Measurements from ENCODE around the gene PCDH19.

DNA sequence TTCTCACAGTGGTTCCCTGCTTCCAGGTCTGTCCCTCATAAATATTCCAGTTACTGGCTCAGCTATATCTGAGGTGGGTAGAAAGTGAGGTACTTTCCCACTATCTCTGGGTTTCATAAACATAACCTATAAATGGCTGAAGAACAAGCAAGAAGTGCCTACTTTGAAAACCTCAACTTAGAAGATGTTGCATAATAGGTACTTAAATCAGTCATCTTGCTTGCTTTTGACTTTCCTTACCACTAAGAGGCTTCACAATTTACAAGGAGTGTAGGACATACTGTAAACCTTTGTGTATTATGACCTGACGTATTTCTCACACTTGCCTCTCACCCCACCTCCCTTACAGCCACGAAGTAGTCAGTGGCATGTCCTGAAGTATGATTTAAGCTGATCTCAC, 145.9 kb downstream of the PCDH19 start:
- TF ChIP-seq, protein P1, sequence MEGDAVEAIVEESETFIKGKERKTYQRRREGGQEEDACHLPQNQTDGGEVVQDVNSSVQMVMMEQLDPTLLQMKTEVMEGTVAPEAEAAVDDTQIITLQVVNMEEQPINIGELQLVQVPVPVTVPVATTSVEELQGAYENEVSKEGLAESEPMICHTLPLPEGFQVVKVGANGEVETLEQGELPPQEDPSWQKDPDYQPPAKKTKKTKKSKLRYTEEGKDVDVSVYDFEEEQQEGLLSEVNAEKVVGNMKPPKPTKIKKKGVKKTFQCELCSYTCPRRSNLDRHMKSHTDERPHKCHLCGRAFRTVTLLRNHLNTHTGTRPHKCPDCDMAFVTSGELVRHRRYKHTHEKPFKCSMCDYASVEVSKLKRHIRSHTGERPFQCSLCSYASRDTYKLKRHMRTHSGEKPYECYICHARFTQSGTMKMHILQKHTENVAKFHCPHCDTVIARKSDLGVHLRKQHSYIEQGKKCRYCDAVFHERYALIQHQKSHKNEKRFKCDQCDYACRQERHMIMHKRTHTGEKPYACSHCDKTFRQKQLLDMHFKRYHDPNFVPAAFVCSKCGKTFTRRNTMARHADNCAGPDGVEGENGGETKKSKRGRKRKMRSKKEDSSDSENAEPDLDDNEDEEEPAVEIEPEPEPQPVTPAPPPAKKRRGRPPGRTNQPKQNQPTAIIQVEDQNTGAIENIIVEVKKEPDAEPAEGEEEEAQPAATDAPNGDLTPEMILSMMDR (IDR thresholded peaks at IDR 0.05; ENCODE audit: poor library complexity, severe bottlenecking), result no peak
- no peak for TF ChIP-seq EZH2 (IDR thresholded peaks at IDR 0.05; ENCODE audit: borderline replicate concordance, insufficient read depth, low read length, poor library complexity, severe bottlenecking)

Data from neural cell (in vitro differentiated cells).